LNCaP clone FGC (cell line): ENCODE results near the gene MARCHF10.

ENCODE experiments used
- DNase-seq: peaks from one replicate; pipeline ENCODE4 v3.0.0-alpha.2; 2011; ENCODE audit warnings: low read depth
- H3K4me3 ChIP-seq: 2 replicates; pipeline ENCODE4 v1.5.1; 2011; ENCODE audit warnings: mild to moderate bottlenecking, low read depth, low read length, control low read depth
- TF ChIP-seq, protein P1 (sequence below): IDR thresholded peaks from 2 replicates; pipeline ENCODE4 v1.5.1; 2012; ENCODE audit warnings: mild to moderate bottlenecking; ENCODE audit not compliant: control insufficient read depth, insufficient read depth; ENCODE audit errors: extremely low read depth

Gene MARCHF10

DNA sequence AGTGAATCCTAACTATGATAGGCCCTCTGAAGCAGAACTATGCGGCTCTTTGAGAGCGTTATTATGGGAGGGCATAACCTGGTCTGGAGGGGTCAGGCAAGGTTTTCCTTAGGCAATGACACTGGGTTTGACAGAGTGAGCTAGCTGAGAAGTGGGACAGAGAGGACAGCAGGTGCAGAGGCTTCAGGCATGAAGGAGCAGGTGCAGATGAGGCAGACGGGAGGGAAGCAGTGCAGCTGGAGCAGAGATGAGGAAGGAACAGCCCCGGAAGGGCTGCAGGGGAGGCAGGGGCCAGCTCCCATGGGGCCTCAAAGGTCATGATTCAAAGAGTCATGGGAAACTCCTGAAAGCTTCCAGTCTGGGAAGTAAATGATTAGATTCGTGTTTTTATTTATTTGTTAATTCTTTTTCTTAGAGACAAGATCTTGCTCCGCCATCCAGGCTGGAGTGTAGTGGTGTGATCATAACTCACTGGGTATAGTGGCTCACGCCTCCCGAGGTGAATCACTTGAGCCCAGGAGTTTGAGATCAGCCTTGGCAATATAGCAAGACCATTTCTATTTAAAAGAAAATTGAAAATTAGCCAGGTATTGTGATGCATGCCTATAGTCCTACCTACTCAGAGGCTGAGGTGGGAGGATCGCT is 5.4 kb downstream of the MARCHF10 start:
- H3K4me3 ChIP-seq, result no peak overlapping the region
- TF ChIP-seq, protein P1, sequence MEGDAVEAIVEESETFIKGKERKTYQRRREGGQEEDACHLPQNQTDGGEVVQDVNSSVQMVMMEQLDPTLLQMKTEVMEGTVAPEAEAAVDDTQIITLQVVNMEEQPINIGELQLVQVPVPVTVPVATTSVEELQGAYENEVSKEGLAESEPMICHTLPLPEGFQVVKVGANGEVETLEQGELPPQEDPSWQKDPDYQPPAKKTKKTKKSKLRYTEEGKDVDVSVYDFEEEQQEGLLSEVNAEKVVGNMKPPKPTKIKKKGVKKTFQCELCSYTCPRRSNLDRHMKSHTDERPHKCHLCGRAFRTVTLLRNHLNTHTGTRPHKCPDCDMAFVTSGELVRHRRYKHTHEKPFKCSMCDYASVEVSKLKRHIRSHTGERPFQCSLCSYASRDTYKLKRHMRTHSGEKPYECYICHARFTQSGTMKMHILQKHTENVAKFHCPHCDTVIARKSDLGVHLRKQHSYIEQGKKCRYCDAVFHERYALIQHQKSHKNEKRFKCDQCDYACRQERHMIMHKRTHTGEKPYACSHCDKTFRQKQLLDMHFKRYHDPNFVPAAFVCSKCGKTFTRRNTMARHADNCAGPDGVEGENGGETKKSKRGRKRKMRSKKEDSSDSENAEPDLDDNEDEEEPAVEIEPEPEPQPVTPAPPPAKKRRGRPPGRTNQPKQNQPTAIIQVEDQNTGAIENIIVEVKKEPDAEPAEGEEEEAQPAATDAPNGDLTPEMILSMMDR, result no peak
- DNase-seq, result no peak

DNA sequence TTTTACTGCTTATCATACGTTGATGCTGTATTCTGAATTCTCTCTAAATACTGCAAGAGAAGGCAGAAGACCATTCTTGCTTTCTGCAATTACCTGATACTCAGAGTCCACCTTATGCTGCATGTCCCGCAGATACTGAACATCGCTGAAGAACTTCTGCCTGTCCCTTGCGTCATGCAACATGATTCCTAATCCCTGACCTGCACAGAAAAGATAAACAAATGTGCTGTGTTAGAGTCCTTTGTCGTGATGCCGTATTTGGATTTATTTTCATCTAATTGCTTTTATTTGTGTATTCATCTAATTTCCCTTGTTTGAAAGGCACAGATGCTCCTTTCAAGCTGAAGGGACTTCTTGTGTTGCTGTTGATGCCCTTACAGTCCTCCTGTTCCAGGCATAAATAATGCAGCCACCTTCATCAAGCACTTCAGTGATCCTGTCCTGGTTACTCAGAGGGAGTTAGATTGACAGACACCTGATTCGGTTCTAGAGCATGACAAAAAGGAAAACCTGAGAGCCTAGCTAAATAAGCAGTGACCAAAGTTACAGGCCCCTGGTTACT is 6.5 kb downstream of the MARCHF10 start:
- TF ChIP-seq, protein P1, result no peak
- no peak for DNase-seq
- no peak overlapping the region for H3K4me3 ChIP-seq

DNA sequence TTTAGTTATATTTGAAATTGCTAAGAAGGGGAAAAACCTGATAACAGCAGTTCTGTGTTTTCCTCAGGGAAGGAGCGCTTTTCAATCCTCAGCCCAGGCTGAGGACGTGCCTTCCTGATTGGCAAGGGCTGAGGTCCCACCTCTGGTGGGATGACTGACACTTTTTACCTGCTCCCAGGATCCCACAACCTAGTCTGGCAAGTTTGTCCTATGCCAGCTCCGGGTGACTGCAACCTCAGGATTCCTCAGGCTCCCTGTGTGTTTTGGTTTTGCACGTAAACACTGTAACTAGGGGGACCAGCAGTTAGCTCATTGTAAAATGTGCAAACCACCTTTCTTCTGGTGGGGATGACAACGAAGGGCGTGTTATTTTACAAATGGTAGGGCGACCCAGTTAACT is 7.5 kb downstream of the MARCHF10 start:
- DNase-seq, result peak; percentile 58
- TF ChIP-seq, protein P1, result no peak
- H3K4me3 ChIP-seq, result peak overlapping the region; percentile 8; the same call in 1 of the 2 replicates

DNA sequence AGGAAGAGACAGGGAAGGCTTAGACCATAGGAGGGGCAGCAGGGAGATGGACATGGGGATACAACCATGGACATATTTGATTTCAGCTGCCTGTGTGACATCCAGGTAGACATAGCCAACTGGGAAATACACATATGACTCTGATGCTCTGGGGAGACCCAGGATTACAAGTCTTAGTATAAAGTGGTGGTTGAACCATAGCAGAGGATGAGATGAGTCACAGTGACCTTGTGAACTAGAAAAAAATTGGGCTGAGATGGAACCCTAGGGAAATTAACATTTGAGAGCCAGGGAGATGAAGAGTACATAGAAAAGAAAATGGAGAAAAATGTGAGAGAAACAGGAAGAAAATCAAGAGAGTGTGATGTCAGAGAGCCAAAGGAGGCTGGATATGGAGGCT is 10.2 kb downstream of the MARCHF10 start:
- no peak overlapping the region for H3K4me3 ChIP-seq
- TF ChIP-seq, protein P1, result no peak
- no peak for DNase-seq

DNA sequence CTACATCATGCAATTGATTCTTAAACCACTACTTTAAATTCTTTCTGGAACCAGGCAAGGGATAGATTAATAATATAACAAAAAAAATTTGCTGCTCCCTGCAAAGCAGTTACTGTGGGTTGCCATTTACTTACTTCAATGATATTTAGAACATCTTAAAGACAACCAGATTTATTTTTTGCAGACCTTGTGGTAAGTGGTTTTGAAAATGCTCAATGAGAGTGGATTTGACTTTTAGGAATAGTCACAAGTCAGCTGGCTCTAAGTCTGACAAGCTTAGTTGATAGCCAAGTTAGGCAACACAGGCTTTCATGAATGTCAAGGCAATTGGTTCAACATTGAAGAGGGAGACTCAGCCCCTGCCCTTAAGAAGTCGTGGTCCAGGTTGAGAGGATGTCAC is 11.8 kb downstream of the MARCHF10 start:
- TF ChIP-seq, protein P1, result no peak
- DNase-seq, result no peak
- H3K4me3 ChIP-seq, result no peak overlapping the region

DNA sequence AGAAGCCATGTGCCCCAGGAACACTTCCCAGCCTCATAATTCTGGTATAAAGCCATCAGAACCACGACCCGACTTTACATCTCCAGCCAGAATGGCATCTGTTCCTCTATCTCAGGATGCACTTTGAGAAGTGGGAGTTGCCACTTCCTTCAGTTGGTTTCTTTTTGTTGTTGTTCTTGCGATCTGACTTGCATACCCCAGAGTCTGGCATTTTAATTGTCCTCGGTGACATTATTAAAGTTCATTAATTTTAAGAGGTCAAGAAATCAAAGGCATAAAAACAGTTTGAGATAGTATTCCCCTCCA is 13.5 kb downstream of the MARCHF10 start:
- TF ChIP-seq, protein P1, result no peak
- no peak for DNase-seq
- H3K4me3 ChIP-seq, result no peak overlapping the region
